ENCODE data around the gene KIF26A.

DNA sequence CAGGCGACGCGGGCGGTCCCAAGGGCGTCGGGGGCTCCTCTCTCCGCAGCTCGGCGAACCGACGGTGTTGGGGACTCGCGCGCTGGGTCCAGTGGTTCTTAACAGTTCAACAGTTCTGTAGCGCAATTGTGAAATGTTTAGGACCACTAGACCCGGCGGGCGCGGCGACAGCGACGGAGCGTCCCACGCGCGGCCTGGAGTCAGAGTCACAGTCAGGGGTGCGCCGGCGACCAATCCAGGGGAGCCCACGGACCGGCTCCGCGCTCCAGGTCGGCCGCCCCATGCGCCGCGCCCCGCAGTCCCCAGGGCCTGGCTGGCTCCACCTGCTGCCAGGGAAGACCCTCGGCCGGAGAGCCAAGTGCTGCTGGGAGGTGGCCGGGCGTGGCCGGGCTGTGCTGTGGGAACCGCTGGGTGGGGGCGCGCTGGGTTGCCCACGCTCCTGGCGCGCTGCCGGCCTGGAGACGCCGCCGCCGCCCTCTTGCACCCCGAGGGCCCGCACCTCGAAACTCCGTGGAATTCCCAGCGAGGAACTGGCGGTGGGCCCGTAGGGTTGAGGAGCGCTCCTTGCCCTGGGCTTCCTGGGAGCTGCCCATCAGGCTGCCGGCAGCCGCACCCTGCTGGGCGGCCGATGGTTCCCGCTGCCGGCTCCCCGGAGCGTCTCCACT is 20.9 kb upstream of the KIF26A start:
- TF ChIP-seq, protein P1, sequence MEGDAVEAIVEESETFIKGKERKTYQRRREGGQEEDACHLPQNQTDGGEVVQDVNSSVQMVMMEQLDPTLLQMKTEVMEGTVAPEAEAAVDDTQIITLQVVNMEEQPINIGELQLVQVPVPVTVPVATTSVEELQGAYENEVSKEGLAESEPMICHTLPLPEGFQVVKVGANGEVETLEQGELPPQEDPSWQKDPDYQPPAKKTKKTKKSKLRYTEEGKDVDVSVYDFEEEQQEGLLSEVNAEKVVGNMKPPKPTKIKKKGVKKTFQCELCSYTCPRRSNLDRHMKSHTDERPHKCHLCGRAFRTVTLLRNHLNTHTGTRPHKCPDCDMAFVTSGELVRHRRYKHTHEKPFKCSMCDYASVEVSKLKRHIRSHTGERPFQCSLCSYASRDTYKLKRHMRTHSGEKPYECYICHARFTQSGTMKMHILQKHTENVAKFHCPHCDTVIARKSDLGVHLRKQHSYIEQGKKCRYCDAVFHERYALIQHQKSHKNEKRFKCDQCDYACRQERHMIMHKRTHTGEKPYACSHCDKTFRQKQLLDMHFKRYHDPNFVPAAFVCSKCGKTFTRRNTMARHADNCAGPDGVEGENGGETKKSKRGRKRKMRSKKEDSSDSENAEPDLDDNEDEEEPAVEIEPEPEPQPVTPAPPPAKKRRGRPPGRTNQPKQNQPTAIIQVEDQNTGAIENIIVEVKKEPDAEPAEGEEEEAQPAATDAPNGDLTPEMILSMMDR (IDR thresholded peaks at IDR 0.05): no peak
- no peak for TF ChIP-seq EZH2 (IDR thresholded peaks at IDR 0.05; ENCODE audit: borderline replicate concordance, insufficient read depth, low read depth, low read length, poor library complexity, severe bottlenecking)
